Measurements from ENCODE around the gene FBXL17. TPM values are rescaled to one million over a fixed set of nuclear protein-coding genes. Genes with fewer than 3 reads are reported as not detected.

FBXL17 gene
- total RNA-seq, 1 experiment from 2014 or later = 18.2 TPM

- peaks cover 15% of the 10 kb centered on the region for H3K9me3 Mint-ChIP-seq (ENCODE audit: unreplicated experiment)
These were observed 54.9 kb downstream of the FBXL17 start for GRCh38 chr5:108326982-108327381.

GRCh38 chr5:108324886-108325285 is 57.0 kb downstream of the FBXL17 start:
- DNase-seq (ENCODE audit: unreplicated experiment) = no peak
- ChIA-PET CTCF (interaction anchor here (1.9 to 4.7 kb wide), 2 partner anchors 21 to 65 kb away, joined by 8 to 22 read pairs; no protein-coding TSS in a partner anchor), POLR2A (no interaction called here)
- BruUV-seq (replicated peaks) = no TSS peak
- intact Hi-C loops (cut with micrococcal nuclease) = no loop called here
- H3K4me1 Mint-ChIP-seq (ENCODE audit: insufficient read depth, unreplicated experiment) = peaks cover 4% of the 10 kb centered on the region
- no peak overlapping the region for H3K27ac Mint-ChIP-seq (ENCODE audit: low read depth, unreplicated experiment)
- TF ChIP-seq CTCF (IDR thresholded peaks at IDR 0.05; ENCODE audit: unreplicated experiment) = no peak
- peaks cover 15% of the 10 kb centered on the region for H3K9me3 Mint-ChIP-seq (ENCODE audit: unreplicated experiment)
- no peaks in the 10 kb centered on the region for H3K36me3 Mint-ChIP-seq (ENCODE audit: insufficient read depth, unreplicated experiment)
- H3K4me3 Mint-ChIP-seq (ENCODE audit: unreplicated experiment) = no peak overlapping the region
- no peaks in the 10 kb centered on the region for H3K27me3 Mint-ChIP-seq (ENCODE audit: insufficient read depth, unreplicated experiment)

More at GRCh38 chr5:108326982-108327381, 54.9 kb downstream of the FBXL17 start:
- H3K4me3 Mint-ChIP-seq (ENCODE audit: unreplicated experiment) = no peak overlapping the region
- TF ChIP-seq CTCF (IDR thresholded peaks at IDR 0.05; ENCODE audit: unreplicated experiment) = no peak
- POLR2A ChIA-PET = interaction anchor here (0.7 kb wide), 1 partner anchor 23 kb away, joined by 3 read pairs; no protein-coding TSS in a partner anchor
- no peaks in the 10 kb centered on the region for H3K36me3 Mint-ChIP-seq (ENCODE audit: insufficient read depth, unreplicated experiment)
- no peaks in the 10 kb centered on the region for H3K27me3 Mint-ChIP-seq (ENCODE audit: insufficient read depth, unreplicated experiment)
- BruUV-seq (replicated peaks) = no TSS peak
- H3K27ac Mint-ChIP-seq (ENCODE audit: low read depth, unreplicated experiment) = no peak overlapping the region
- CTCF ChIA-PET = interaction anchor here (0.9 to 1.9 kb wide), 2 partner anchors 19 to 67 kb away, joined by 4 to 8 read pairs; no protein-coding TSS in a partner anchor
- DNase-seq (ENCODE audit: unreplicated experiment) = no peak
- intact Hi-C loops (cut with micrococcal nuclease) = no loop called here
- H3K4me1 Mint-ChIP-seq (ENCODE audit: insufficient read depth, unreplicated experiment) = no peaks in the 10 kb centered on the region

DNA sequence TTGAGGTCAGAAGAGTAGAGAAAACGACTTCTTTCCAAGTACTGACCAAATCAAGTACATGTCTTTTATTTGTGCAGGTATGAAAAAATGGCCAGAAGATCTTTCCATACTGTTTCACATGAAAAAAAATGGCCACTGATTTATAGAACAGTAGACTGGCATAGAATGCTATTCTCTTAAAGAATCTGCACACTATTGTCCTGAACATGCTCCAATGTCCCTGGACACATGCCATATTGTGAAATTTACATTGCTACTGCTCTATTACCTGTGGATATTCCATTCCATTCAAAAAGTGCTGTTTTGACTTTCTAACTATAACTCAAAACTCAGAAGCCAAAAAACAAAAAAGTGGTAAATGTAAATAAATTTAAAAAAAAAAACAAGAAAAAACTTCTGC is 60.6 kb downstream of the FBXL17 start:
- ChIA-PET POLR2A (interaction anchor here (0.6 kb wide), 1 partner anchor 66 kb away, joined by 3 read pairs; no protein-coding TSS in a partner anchor), CTCF (interaction anchor here (4.7 kb wide), 1 partner anchor 61 kb away, joined by 22 read pairs; no protein-coding TSS in a partner anchor)
- peak; percentile 58 for DNase-seq (ENCODE audit: unreplicated experiment)
- TF ChIP-seq CTCF (IDR thresholded peaks at IDR 0.05; ENCODE audit: unreplicated experiment) = no peak
- intact Hi-C loops (cut with micrococcal nuclease) = no loop called here
- Mint-ChIP-seq H3K4me3 (ENCODE audit: unreplicated experiment) (no peak overlapping the region), H3K27ac (ENCODE audit: low read depth, unreplicated experiment) (no peak overlapping the region), H3K27me3 (ENCODE audit: insufficient read depth, unreplicated experiment) (no peaks in the 10 kb centered on the region), H3K4me1 (ENCODE audit: insufficient read depth, unreplicated experiment) (peaks cover 6% of the 10 kb centered on the region), H3K36me3 (ENCODE audit: insufficient read depth, unreplicated experiment) (no peaks in the 10 kb centered on the region), H3K9me3 (ENCODE audit: unreplicated experiment) (peaks cover 15% of the 10 kb centered on the region)
- BruUV-seq (replicated peaks) = no TSS peak

- ChIA-PET CTCF (interaction anchor here (1.3 kb wide), 1 partner anchor 60 kb away, joined by 7 read pairs; no protein-coding TSS in a partner anchor), POLR2A (interaction anchor here (0.6 kb wide), 2 partner anchors 724 to 1822 kb away, joined by 3 read pairs; no protein-coding TSS in a partner anchor)
- H3K9me3 Mint-ChIP-seq (ENCODE audit: unreplicated experiment) = peaks cover 8% of the 10 kb centered on the region
- H3K36me3 Mint-ChIP-seq (ENCODE audit: insufficient read depth, unreplicated experiment) = no peaks in the 10 kb centered on the region
- BruUV-seq (replicated peaks) = no TSS peak
- no peak overlapping the region for H3K27ac Mint-ChIP-seq (ENCODE audit: low read depth, unreplicated experiment)
- DNase-seq (ENCODE audit: unreplicated experiment) = no peak
- H3K27me3 Mint-ChIP-seq (ENCODE audit: insufficient read depth, unreplicated experiment) = no peaks in the 10 kb centered on the region
- intact Hi-C loops (cut with micrococcal nuclease) = no loop called here
- no peak overlapping the region for H3K4me3 Mint-ChIP-seq (ENCODE audit: unreplicated experiment)
- H3K4me1 Mint-ChIP-seq (ENCODE audit: insufficient read depth, unreplicated experiment) = peaks cover 6% of the 10 kb centered on the region
- TF ChIP-seq CTCF (IDR thresholded peaks at IDR 0.05; ENCODE audit: unreplicated experiment) = no peak
These were observed 61.7 kb downstream of the FBXL17 start for GRCh38 chr5:108320231-108320630.
